HFF-Myc (cell line): ENCODE data around the gene SNCB.
A peak's percentile ranks its signal among the peaks of the same experiment; 100 is the strongest.
"Not testable (repeated sequence)": the region's sequence is repeated elsewhere in the genome, so short reads cannot be mapped to it uniquely, and the experiment has no call there.

Experiments
- DNase-seq: peaks from one replicate; pipeline ENCODE4 v3.0.0-alpha.2; 2011; ENCODE audit warnings: low read depth; ENCODE audit errors: extremely low read depth
- H3K4me3 ChIP-seq: replicated peaks from 2 replicates; pipeline ENCODE4 v1.5.1; 2011; ENCODE audit warnings: low read depth, mild to moderate bottlenecking, control low read depth, low read length
- TF ChIP-seq, protein P1 (sequence below): IDR thresholded peaks from 2 replicates; pipeline ENCODE4 v1.5.1; 2012; ENCODE audit warnings: mild to moderate bottlenecking, low read depth, low read length, control low read depth; ENCODE audit errors: missing control alignments

Gene SNCB

DNA sequence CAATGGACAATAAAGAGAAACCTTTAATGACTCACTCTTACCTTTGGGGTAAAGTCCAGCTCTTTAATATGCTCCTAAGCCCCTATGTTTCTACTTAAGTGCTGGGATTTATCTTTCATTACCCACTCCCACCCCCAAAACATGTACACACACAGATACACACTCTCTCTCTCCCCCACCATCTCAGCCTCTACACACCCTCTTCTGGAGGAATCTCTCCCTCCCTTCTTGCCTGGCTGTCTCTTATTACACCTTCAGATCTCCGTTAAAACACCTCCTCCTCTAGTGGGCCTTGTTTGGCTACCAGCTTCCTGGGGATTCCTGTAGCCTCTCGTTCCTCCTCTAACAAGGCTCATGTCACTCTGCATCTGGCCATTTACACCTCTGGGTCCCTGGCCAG, 27.2 kb downstream of the SNCB start:
- TF ChIP-seq, protein P1, sequence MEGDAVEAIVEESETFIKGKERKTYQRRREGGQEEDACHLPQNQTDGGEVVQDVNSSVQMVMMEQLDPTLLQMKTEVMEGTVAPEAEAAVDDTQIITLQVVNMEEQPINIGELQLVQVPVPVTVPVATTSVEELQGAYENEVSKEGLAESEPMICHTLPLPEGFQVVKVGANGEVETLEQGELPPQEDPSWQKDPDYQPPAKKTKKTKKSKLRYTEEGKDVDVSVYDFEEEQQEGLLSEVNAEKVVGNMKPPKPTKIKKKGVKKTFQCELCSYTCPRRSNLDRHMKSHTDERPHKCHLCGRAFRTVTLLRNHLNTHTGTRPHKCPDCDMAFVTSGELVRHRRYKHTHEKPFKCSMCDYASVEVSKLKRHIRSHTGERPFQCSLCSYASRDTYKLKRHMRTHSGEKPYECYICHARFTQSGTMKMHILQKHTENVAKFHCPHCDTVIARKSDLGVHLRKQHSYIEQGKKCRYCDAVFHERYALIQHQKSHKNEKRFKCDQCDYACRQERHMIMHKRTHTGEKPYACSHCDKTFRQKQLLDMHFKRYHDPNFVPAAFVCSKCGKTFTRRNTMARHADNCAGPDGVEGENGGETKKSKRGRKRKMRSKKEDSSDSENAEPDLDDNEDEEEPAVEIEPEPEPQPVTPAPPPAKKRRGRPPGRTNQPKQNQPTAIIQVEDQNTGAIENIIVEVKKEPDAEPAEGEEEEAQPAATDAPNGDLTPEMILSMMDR: no peak
- no peak for DNase-seq

DNA sequence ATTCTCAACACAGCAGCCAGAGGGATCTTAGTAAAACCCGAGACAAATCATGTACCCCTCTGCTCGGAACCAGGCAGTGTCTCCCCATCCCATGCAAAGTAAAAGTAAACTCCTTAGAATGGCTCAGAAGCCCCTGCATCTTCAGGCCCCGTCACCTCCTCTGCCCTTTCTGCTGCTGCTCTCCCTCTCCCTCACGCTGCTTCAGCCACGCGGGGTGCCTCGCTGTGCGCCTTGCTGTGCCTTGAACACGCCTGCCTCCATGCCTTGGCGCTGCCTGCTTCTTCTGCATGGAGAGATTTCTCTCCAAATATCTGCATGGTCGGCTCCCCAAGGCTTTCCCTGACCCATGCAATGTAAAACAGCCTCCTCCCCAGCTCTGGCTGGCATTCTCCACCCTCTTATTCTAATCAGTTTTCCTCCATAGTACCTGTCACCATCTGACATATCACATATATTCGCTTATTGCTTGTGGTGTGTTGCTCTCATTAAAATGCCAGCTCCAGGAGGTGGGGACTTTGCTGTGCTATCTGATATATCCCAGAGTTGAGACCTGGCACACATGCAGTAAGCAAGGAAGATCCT, 28.3 kb downstream of the SNCB start:
- TF ChIP-seq, protein P1: no peak
- no peak for DNase-seq
- no peak overlapping the region for H3K4me3 ChIP-seq

More for the DNA sequence above, 27.2 kb downstream of the SNCB start:
- H3K4me3 ChIP-seq: no peak overlapping the region

DNA sequence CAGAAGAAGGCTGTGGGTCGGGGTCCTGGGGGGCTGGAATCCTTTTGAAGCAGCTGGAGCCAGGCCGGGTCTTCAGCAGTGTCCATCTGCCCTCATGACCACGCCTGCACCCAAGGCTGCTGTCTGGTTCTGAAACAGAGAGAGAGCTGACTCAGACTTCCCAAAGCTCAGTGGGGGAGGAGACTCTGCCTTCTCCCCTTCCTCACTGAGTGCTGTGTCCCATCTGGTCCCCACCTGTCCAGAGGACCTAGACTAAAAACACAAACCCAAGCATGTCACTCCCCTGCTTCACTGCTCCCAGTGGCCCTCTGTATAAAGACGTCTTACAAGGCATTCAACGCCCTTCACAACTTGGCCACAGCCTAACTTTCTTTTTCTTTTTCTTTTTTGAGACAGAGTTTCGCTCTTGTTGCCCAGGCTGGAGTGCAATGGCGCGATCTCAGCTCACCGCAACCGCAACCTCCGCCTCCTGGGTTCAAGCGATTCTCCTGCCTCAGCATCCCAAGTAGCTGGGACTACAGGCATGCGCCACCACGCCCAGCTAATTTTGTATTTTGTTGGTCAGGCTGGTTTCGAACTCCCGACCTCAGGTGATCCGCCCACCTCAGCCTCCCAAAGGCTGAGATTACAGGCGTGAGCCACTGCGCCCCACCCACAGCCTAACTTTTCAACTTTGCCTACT, 30.4 kb downstream of the SNCB start:
- H3K4me3 ChIP-seq: not testable (repeated sequence)
- DNase-seq: peak; percentile 85

DNA sequence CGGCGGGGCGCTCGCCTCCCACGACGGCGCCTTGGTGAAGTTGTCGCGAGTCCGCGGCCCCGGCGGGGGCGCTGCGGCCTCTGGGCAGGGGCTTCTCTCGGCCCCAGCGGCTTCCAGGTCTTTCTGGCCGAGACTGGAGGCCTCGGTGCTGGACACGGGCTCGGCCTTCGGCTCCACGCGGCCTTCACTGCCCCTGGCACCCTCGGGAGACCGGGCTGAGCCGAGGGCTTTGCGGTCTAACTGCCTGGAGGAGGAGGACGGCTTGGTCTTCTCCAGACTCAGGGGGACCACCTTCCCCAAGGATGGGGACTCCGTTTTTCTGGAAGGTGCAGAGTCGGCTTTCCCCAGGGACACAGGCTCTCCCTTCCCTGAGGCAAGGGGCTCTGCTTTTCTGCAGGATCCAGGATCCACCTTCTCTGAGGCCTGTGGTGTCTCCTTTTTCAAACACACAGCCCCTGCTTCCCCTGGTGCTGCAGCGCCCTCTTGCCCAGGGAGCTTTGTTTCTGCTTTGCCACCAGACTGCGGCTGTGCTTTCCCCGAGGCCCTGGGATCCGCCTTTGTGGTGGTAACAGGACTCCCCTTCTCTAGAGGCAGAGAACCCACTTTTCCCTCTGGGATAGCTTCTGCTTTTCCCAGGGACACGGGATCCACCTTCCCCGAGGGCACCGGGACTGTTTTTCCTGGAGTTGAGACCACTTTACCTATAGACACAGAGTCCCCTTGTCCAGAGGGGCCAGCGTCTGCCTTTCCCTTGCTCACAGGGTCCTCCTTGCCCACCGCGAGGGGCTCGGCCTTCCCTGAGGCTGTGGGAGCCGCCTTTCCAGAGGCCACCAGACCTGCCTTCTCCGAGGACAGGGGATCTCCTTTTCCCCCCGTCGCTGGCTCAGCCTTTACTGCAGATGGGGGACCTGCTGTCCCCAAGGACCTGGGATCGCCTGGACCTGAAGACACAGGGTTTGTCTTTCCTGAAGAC, 32.6 kb downstream of the SNCB start:
- no peak for DNase-seq
- TF ChIP-seq, protein P1: no peak
- no peak overlapping the region for H3K4me3 ChIP-seq

DNA sequence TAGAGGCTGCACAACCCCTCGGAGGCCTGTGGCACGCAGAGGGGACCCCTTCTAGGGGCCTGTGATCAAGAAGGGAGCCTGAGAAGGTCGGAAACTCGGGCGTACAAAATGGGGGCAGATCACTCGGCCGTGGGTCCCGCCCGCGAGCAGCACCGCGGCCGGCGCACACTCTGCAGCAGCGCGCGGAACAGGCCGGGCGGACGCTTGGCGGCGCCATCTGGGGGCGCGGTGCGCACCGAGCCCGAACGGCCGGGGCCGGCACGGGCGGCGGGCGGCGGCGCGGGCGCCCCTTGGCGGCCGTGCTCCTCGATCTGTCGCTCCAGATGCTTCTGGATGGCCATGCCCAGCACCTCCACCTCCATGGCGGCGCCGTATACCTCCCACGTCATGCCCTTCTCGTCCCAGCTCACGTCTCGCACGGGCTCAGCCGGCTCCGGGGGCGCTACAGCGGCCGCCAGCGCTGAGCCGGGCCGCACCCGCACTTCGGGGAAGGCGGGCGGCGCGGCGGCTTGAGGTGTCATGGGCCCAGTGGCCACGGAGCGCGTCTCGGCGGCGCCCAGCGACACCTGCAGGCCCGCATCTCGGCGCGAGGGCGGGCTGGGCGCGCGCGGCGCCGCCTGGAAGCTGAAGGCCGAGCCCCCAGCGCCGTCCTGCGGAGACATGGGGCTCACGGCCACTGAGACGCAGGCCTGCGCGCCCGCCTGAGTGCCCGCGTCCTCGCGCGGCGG, 33.5 kb downstream of the SNCB start:
- TF ChIP-seq, protein P1: no peak
- no peak for DNase-seq
- H3K4me3 ChIP-seq: no peak overlapping the region

DNA sequence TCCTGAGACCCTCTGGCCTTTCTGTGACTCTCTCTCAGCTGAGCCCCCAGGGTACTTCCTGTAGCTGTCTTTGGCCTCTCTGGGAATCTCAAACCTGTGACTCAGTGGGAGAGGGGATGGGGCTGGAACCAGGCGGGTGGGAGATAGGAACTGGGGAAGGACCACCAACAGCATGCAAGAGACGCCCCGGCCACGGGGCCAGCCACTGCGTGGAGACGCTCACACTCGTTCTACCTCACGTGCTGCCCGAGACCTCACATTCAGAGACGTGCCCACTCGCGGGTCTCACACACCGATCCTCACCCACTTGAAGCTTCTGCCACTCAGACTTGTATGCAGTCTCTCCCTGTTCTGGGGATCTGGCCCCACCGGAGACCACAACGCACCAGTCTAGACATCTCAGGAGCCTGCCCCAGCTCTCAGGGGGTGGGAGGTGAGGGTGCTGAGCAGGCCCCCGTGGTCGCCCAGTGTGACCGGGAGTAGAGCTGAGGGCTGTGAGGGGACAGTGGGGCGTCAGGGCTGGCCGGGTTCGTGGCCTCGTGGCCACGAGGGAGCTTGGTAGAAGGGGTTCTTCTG, 34.2 kb downstream of the SNCB start:
- no peak for DNase-seq
- TF ChIP-seq, protein P1: no peak
- no peak overlapping the region for H3K4me3 ChIP-seq
